GM12874 (cell line): ENCODE data around the gene OR7C1.

Source experiments
- TF ChIP-seq, protein P1 (sequence below): IDR thresholded peaks from 2 replicates; pipeline ENCODE4 v1.5.1; 2011; ENCODE audit warnings: low read depth, mild to moderate bottlenecking, control low read depth, low read length, moderate library complexity; ENCODE audit not compliant: insufficient read depth

The OR7C1 gene

DNA sequence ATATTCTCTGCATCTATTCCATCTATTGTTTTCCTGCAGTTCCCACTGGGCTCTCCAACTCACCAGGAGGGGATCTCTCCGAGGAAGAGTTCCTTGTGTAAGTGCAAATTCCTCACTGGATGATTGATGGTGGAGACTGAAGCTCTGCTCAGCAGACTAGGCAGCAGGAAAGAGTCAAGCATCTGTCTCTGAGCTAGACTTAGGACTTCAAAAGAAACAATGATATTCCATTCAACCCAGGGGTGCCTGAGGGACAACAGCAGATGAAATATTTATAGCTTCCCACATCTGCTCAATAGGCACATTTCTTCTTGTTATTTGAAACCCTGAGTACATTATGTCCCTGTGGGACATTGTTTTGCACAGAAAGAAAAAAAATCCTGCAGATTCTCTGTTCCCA lies at the start of gene OR7C1, which contains the start of gene OR7A5:
Gene OR7C1 (minus strand): TSS at position 175 of the 400 bp plus-strand sequence. CDS start 35,049 bp downstream, outside the sequence.
Gene OR7A5 (minus strand): TSS at position 175 of the 400 bp plus-strand sequence. CDS start 6,944 bp downstream, outside the sequence.
- TF ChIP-seq, protein P1, sequence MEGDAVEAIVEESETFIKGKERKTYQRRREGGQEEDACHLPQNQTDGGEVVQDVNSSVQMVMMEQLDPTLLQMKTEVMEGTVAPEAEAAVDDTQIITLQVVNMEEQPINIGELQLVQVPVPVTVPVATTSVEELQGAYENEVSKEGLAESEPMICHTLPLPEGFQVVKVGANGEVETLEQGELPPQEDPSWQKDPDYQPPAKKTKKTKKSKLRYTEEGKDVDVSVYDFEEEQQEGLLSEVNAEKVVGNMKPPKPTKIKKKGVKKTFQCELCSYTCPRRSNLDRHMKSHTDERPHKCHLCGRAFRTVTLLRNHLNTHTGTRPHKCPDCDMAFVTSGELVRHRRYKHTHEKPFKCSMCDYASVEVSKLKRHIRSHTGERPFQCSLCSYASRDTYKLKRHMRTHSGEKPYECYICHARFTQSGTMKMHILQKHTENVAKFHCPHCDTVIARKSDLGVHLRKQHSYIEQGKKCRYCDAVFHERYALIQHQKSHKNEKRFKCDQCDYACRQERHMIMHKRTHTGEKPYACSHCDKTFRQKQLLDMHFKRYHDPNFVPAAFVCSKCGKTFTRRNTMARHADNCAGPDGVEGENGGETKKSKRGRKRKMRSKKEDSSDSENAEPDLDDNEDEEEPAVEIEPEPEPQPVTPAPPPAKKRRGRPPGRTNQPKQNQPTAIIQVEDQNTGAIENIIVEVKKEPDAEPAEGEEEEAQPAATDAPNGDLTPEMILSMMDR, result no peak

DNA sequence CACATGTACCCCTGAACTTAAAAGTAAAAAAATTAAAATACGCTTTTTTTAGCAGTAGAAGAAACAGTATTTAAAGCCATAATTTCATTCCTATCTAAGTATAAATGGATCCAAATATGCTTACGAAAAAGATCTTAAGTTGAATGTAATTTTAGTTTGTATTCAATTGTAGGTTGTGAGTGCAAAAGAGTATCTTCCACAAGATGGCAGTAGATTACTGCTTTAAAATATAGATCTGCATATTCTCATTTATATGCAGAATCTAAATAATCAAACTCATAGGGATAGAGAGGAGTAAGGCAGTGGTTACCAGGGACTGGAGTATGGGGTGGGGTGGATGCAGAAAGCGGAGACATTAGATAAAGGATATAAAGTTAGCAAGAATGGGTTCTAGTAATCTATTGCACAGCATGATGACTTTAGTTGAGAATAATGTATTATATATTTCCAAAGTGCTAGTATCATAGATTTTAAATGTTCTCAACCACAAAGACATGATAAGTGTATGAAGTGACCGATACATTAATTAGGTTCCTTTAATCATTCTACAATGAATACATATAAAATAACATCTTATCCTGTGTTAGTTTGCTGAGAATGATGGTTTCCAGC lies 36.7 kb upstream of the OR7C1 start:
- TF ChIP-seq, protein P1, result no peak

DNA sequence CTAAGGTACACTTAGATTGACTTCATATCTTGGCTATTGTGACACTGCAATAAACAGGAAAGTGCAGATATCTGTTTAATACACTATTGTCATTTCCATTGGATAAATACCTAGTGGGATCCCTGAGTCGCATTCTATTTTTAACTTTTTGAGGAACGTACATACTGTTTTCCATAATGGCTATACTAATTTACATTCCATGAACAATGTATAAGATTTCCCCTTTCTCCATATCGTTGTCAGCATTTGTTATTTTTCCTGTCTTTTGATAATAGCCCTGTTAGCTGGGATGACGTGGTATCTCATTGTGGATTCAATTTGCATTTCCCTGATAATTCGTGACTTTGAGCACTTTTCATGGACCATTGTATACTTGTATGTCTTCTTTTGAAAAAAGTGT lies 33.5 kb upstream of the OR7C1 start:
- TF ChIP-seq, protein P1, result no peak

DNA sequence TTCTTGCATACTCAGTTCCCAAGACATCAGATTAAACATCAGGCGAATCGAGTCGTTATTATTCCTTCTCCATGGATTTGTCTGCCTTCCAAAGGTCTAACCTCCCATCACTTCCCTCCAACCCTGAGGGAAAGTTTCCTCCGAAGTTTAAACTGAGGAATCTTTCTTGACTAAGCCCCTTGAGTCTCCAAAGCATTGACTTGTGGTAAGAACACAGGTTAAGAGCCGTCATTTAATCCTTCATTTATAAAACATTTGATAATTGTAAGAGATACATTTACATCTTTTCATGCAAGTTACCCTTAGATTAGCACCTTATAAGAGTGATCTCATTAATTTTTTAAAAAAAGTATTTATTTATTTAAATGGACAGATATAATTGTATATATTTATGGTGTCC lies 13.8 kb upstream of the OR7C1 start, which contains the start of gene OR7A10:
Gene OR7A10 (minus strand): TSS at position 101 of the 400 bp plus-strand sequence. CDS start 7,045 bp downstream, outside the sequence.
- TF ChIP-seq, protein P1, result no peak

DNA sequence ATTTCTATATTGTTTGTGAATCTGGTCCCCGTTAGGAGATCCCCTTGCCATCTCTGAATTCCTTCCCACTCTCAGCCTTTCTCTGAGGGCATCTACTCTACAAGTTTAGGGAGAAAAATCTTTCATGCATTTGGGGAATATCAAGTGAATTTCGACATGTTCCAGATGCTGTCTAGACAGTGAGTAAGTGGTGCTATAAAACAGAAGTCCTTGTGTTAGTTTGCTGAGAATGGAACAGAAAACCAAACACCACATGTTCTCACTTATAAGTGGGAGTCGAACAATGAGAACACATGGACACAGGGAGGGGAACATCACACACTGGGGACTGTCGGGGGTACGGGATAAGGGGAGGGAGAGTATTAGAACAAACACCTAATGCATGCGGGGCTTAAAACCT lies 8.6 kb upstream of the OR7C1 start:
- TF ChIP-seq, protein P1, result no peak

DNA sequence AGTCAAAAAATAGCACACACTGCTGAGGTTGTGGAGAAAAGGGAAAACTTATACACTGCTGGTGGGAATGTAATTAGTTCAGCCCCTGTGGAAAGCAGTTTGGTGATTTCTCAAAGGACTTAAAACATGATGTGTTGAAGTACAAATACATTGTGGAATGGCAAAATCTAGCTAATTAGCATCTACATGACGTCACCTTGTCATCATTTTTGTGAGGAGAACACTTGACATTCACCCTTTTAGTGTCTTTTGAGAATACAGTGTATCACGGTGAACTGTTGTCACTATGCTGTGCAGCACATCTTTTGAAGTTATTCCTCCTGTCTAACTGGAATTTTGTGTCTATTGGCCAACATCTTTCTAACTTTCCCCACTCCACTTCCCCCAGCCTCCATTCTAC lies 8.2 kb upstream of the OR7C1 start:
- TF ChIP-seq, protein P1, result no peak

DNA sequence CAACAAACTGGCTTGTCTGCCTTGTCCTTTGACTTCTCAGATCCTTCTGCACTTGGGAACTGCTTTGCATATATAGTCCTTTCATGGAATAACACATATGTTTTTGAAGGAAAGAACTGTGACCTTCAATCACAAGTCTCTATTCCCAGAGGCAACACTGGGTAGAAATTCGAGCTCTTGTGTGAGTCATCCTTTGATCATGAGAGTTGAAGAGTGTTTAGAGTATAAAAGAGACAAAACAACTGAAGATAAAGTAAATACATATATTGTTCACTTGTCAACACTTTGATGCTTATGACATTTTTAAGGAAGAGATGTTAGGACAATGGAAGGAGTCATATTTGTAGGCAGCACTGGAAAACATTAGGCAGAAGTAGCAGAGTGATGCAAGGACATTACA lies 5.2 kb upstream of the OR7C1 start:
- TF ChIP-seq, protein P1, result no peak
